Stimulated activated CD8-positive, alpha-beta memory T cell treated with anti-CD3 and anti-CD28 coated beads, Interleukin-15, amount 100 ng/mL, for 24 hours (primary cell): Measurements from ENCODE around the gene QSOX2.

Experiments used
- DNase-seq: peaks from one replicate; pipeline ENCODE4 v3.0.0-alpha.2; 2020; ENCODE audit warnings: low read depth

QSOX2 gene

GRCh38 chr9:136203408-136204144, 42.0 kb downstream of the QSOX2 start:
- no peak for DNase-seq

GRCh38 chr9:136202454-136203407, 42.9 kb downstream of the QSOX2 start:
- no peak for DNase-seq

GRCh38 chr9:136201609-136202453, 43.8 kb downstream of the QSOX2 start:
- no peak for DNase-seq

- DNase-seq, result no peak
These were observed 44.4 kb downstream of the QSOX2 start for GRCh38 chr9:136201174-136201573.

- no peak for DNase-seq
These were observed 45.2 kb downstream of the QSOX2 start for GRCh38 chr9:136200424-136200823.

- DNase-seq, result no peak
These were observed 46.0 kb downstream of the QSOX2 start for GRCh38 chr9:136199391-136200288.

GRCh38 chr9:136198605-136199083, 47.0 kb downstream of the QSOX2 start:
- no peak for DNase-seq

GRCh38 chr9:136197930-136198604, 47.5 kb downstream of the QSOX2 start:
- no peak for DNase-seq

- DNase-seq, result no peak
These were observed 48.3 kb downstream of the QSOX2 start for GRCh38 chr9:136197084-136197875.

GRCh38 chr9:136196404-136197083, 49.1 kb downstream of the QSOX2 start:
- DNase-seq, result no peak

- no peak for DNase-seq
These were observed 51.1 kb downstream of the QSOX2 start for GRCh38 chr9:136194540-136194939.

GRCh38 chr9:136193891-136194279, 51.7 kb downstream of the QSOX2 start:
- DNase-seq, result no peak

- DNase-seq, result no peak
These were observed 52.3 kb downstream of the QSOX2 start for GRCh38 chr9:136193127-136193890.

GRCh38 chr9:136192289-136193126, 53.1 kb downstream of the QSOX2 start:
- DNase-seq, result no peak

- no peak for DNase-seq
These were observed 53.7 kb downstream of the QSOX2 start for GRCh38 chr9:136191960-136192286.

- no peak for DNase-seq
These were observed 54.3 kb downstream of the QSOX2 start for GRCh38 chr9:136191099-136191959.
